ENCODE results near the gene RASL10B.

DNA sequence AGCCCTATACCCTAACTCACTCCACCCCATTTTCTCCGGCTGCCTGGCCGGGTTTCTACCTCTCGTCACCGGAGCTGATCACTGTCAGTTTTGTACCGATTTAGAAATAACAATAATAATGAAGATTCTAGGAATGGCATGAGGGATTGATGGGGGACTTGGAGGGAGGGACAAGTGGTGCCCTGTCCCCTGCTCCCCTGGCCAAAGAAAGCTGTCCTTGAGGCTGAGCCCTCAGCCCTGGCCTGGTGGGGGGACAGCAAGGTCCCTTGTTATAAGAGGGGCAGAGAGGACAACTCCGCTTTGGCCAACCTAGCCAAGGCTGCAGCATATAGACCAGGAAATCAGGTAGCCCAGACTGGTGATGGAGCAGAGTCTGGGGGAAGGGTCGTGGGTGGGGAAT is 11.1 kb downstream of the RASL10B start:
- TF ChIP-seq, protein P1, sequence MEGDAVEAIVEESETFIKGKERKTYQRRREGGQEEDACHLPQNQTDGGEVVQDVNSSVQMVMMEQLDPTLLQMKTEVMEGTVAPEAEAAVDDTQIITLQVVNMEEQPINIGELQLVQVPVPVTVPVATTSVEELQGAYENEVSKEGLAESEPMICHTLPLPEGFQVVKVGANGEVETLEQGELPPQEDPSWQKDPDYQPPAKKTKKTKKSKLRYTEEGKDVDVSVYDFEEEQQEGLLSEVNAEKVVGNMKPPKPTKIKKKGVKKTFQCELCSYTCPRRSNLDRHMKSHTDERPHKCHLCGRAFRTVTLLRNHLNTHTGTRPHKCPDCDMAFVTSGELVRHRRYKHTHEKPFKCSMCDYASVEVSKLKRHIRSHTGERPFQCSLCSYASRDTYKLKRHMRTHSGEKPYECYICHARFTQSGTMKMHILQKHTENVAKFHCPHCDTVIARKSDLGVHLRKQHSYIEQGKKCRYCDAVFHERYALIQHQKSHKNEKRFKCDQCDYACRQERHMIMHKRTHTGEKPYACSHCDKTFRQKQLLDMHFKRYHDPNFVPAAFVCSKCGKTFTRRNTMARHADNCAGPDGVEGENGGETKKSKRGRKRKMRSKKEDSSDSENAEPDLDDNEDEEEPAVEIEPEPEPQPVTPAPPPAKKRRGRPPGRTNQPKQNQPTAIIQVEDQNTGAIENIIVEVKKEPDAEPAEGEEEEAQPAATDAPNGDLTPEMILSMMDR (conservative IDR thresholded peaks at IDR 0.05 in 1 of 2, IDR thresholded peaks at IDR 0.05 in 1 of 2; ENCODE audit: low read depth in 1 of 2, low read length in 2 of 2), result no peak
- TF ChIP-seq EZH2 (IDR thresholded peaks at IDR 0.05; ENCODE audit: low read length, missing control alignments), result no peak
